GM18951 (cell line): ENCODE results near the gene CAMTA1.

ENCODE experiments used
- POLR2A ChIP-seq: IDR thresholded peaks from 4 replicates; pipeline ENCODE4 v1.6.1; 2011; ENCODE audit warnings: mild to moderate bottlenecking; ENCODE audit not compliant: insufficient read length, insufficient read depth; ENCODE audit errors: extremely low read depth
- in situ Hi-C: fragments of 300-500 bp; cut with MboI; formaldehyde crosslinking; loops from one replicate; pipeline ENCODE4 v1.12.0; 2022; ENCODE audit warnings: low sequenced_read_pairs, mixed read lengths, inconsistent platforms; ENCODE audit not compliant: unreplicated experiment

The CAMTA1 gene

DNA sequence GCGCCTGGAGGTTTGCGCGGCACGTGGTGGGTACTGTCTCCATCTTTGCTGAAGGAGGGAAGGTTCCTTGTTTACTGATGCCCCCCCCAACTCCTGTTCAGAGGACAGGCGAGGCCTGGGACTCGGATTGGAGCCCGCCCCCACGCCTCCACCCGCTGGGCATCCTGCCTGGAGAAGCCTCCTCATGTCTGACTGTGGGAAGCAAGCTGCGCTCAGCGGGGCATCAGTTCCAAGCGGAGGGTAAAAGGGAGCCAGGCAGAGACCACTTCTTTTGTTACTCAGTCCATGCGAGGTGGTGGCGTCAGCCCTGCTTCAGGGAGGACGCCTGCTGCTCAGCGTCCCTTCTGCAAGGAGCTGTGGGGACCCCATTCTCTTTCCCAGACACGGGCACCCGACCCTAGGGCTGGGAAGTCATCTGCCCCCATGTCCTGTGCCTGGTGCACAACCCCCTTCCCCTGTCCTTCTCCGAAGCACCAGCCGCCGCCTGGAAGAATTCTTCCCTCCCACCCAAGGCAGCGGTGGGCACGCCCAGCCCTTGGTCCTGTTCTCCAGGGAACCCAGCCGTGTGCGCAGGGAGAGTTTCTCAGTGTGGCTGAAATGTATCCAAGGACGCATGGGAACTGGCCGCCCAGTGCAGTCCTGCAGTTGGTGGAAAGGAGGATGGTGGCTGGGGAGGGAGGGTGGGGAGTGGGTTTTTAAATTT, 414.0 kb downstream of the CAMTA1 start:
- in situ Hi-C loops: no loop called here
- TF ChIP-seq POLR2A: no peak

DNA sequence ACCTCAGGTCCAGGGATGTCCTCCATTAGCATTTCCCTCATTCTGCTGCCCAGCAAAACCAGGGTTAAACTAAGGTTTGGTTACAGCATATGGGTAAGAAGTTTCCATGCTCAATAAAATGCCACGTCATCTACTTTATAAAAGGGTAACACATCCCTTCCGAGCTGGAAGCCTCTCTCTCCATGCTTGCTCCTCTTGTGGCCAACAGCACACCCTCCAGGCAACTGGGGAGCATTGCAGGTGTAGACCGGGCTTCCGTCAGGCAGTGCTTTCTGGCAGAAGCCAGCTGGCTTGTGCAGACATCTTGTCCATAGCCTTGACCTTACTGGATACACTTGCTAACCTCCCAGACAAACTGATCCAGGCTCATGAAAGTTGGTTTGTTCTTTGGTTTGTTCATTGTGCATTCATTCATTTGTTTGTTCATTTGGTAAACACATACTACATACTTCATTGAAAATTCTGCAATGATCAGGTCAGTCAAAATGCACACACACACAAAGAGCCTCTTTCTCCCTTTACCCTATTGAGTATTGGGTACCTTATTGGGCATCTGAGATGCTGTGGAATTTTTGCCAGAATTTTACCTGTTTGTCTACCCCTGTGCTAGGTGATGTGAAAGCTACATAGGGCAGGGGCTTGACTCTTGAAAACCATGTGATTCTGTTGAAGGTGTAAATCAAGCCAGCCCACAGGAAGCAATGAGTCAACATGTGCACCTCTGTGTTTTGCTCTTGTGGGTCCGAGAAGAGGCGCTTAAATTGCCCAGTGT, 422.8 kb downstream of the CAMTA1 start:
- in situ Hi-C loops: loop anchor here (25.0 kb wide), 1 partner anchor 496 kb away; the partner anchor contains the start of gene DNAJC11
- no peak for TF ChIP-seq POLR2A

DNA sequence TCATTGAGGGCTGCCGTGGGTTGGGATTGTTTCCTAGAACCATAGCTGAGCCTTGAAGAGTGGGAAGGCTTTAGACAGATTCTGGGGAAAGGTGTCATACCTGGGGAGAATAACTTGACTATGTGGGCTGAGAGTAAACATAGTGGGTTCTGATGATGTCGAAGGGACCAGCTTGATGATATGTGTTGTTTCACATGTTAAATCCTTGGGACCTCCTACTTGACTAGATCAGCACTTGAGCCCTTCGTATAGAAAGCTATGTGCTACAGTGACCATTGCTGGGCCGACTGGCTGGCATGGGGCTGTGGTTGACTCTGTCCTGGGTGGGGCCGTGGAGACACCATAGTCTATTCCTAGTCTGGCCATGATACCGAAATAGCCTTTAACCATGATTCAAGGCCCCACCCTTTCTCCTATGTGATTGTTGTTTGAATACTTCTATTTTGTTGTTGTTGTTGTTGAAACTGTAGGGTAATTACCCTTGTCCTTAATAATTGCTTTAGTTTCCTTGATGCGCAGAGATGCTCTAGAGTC, 423.5 kb downstream of the CAMTA1 start:
- no peak for TF ChIP-seq POLR2A
- in situ Hi-C loops: loop anchor here (25.0 kb wide), 1 partner anchor 496 kb away; the partner anchor contains the start of gene DNAJC11

DNA sequence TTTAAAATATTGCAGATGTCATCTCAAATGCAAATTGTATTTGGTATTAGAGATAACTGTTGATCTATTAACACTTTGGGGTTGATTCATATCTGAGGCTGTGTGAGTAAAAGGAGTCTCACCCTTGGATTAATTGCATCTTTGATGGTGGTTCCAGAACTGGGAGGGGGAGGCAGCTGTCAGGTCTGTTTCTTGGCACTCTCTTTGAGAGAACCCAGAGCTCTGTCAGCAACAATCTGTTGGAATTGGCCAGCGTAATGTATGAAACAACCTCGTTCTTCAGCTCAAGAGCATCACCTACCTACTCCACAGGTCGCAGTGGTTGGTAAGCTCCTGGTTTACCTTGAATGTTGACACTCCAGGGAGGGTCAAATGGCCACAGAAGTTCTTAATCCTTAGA, 424.1 kb downstream of the CAMTA1 start:
- in situ Hi-C loops: loop anchor here (25.0 kb wide), 1 partner anchor 497 kb away; the partner anchor contains the start of gene DNAJC11
- no peak for TF ChIP-seq POLR2A

DNA sequence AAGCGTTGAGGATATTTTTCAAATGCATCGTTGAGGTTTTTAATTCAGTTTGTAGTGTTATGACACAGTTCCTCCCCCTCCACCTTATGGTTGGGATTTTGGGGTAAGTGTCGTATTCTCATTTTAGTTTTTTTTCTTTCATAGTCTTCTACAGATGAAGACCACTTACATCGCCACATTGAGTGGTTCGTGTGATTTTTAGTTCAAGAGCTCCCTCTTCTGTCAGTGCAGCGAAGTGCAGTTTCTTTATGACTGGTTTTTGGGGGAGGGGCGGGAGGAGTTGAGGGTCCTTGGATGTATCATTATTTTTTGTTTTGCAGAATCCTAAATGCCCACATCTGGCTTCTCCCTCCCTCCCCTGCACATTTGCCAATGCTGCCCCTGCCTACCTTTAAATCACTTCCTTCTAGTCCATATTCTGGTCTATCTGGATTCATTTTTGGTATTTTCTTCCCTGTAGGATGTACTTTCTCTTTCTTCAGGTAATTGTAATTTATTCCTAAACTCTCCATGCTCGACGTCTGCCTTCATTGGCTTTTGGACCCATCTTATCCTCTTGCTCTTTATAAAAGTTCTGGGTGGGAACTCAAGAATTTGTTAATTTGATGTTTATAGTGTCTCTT, 433.1 kb downstream of the CAMTA1 start:
- in situ Hi-C loops: loop anchor here (25.0 kb wide), 1 partner anchor 506 kb away; the partner anchor contains the start of gene DNAJC11
- TF ChIP-seq POLR2A: no peak

DNA sequence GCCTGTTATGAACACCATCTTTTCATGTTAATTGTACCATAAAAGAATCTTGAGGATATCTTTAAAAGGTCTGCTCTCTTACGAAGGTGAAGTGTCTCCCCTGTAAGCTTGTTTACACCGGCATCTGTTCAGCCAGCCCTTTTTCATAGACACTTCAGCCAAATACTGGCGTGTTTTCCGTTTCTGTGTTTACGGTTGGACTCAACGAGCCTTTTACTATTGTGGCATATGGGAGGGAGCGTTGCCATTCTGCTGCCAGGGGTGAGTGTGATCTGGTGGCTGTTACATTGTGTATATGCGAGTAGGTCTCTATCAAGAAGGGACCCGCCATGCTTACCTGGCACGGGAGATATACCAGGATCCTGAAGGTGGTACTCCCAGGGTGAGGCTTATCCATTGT, 433.8 kb downstream of the CAMTA1 start:
- TF ChIP-seq POLR2A: no peak
- in situ Hi-C loops: loop anchor here (25.0 kb wide), 1 partner anchor 507 kb away; the partner anchor contains the start of gene DNAJC11

DNA sequence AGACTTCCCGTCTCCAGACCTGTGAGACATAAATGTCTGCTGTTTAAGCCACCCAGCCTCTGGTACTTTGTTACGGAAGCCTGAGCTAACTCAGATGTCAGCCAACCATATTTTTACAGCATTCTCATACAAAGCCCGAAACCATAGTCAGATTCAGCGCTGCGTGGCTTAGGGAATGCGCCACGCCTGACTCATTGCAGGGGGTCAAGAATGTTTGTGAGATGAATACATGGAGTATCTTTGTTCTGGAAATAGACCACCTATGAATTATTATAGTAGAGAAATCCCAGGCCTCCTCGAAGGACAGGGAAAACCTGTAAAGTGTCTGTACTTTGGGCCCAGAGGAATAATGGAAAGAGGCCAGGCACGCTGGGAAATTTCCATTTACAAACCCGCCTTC, 434.8 kb downstream of the CAMTA1 start:
- TF ChIP-seq POLR2A: no peak
- in situ Hi-C loops: loop anchor here (25.0 kb wide), 1 partner anchor 508 kb away; the partner anchor contains the start of gene DNAJC11

DNA sequence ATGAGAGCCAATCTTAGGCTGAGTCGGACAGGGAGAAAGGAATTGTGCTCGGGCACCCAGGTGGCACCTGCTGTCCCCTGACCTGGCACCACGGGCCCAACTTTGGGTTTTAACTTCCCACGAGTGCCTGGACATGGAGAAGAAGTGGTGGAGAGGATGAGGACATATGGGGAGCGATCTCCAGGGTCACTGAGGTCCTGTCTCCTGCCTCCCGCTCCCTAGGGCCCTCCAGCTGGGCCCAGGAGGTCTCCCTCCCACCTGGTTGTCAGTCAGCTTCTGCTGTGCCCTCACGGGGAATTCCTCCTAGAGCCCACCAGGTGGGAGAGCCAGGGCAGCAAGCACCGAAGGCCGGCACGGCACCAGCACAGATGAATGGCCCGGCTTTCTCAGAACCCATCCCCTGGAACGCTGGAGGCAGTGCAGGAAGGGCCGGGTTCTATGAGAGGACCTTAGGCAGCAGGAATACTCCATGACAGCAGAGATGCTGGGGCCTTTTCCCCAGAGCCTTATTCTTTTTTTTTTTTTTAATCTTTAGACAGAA, 435.5 kb downstream of the CAMTA1 start:
- TF ChIP-seq POLR2A: no peak
- in situ Hi-C loops: loop anchor here (25.0 kb wide), 1 partner anchor 508 kb away; the partner anchor contains the start of gene DNAJC11

DNA sequence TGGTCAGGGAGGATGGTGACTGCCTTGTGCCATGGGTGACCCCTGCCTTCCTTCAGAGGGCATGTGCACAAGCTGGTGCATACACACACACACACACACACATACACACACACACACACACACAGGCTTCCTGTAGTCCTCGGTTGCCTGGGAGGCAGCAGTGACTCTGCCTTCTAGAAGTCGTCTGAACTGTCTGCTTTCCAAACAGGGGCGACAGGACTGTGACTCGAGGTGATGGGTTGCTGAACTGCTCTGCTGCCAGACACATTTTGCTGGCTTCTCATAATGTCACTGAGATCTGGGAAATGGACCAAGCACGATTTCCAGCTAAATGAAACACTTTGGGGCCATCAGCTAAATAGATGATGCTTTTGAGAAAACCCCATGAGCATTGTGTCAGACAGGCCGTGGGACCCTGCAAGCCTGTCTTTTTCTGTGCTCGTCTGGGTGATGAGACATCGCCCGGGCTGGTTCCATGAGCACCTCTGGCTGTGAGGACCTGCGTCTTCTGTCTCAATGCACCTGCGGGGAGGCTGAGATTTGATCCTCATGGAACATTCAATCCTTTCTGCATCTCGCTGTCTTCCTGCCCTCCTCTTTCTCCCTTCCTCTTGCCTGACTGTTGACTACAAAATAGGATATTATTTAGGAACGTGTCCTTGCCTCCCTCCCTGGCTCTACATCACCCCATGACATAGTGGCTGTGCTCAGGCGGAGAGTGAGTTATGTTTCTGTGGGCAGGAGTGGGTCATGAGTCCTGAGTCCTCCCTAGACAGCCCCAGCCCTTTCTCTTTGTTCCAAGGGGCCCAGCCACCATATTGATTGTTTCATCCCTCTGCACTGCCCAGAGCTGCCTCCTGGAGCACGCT, 436.8 kb downstream of the CAMTA1 start:
- TF ChIP-seq POLR2A: no peak
- in situ Hi-C loops: loop anchor here (25.0 kb wide), 1 partner anchor 510 kb away; the partner anchor contains the start of gene DNAJC11

DNA sequence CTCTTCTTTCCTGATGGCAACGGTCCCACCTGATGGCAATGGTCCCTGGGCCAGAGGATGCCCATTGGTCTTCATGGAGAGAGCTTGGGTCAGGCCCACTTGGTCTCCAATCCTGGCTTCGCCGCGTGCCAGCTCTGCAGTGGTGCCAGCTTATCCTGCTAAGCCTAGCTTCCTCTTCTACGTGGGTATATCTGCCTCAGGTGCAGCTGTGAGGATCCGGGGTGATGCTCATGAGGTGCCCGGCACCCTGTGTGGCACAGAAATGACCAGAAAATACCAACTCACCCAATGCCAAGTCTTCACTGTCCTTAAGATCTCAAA, 437.4 kb downstream of the CAMTA1 start:
- TF ChIP-seq POLR2A: no peak
- in situ Hi-C loops: loop anchor here (25.0 kb wide), 1 partner anchor 510 kb away; the partner anchor contains the start of gene DNAJC11

DNA sequence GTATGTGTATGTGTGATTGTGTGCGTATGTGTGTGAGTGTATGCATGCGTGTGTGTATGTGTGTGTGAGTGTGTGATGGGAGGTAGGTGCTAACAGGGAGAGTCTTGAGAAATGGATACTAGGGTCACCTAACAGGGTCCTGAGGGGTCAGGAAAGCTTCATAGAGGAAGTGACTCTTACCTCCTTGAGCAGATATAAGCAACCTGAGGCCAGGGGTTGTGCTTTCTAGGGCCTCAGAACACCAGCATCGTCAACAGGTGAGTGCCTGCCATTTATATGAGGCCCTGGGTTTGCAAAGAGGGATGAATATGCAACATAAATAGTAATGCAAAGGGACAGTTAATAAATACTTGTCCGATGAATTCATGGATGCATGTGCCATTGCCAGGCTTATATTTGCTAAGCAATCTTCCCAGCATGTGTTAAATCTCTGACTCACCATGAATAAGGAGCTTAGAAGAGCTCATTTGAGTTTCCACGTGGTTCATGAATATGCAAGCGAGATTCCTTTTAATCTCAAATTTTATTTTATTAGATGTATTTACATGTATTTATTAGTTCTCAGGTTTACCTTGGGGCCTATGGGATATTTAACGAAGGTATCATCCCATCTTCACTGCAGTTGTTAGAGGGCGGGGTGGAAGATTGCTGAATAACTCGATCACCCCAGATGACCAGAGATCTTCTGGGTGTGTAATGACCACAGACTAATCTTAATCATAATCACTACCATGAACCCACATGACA, 438.3 kb downstream of the CAMTA1 start:
- TF ChIP-seq POLR2A: no peak
- in situ Hi-C loops: loop anchor here (25.0 kb wide), 1 partner anchor 511 kb away; the partner anchor contains the start of gene DNAJC11
